COLO668 (cell line): ENCODE measurements around the gene FAM20B.

Source experiments
- DNase-seq: peaks from one replicate; lab custom pipeline; 2025; ENCODE audit not compliant: unreplicated experiment; lab: John Stamatoyannopoulos, UW

FAM20B gene

GRCh38 chr1:179047636-179047997, 21.9 kb downstream of the FAM20B start:
- no peak for DNase-seq

GRCh38 chr1:179048339-179049124, 22.8 kb downstream of the FAM20B start:
- DNase-seq = no peak

- DNase-seq = no peak
These were observed 27.1 kb downstream of the FAM20B start for GRCh38 chr1:179052776-179053175.

GRCh38 chr1:179053486-179053885, 27.8 kb downstream of the FAM20B start:
- DNase-seq = no peak

GRCh38 chr1:179055937-179056336, 30.2 kb downstream of the FAM20B start:
- no peak for DNase-seq

- DNase-seq = no peak
These were observed 33.1 kb downstream of the FAM20B start for GRCh38 chr1:179058487-179059483.

GRCh38 chr1:179061360-179062282, 35.9 kb downstream of the FAM20B start:
- DNase-seq = no peak

GRCh38 chr1:179066471-179066870, 40.8 kb downstream of the FAM20B start:
- no peak for DNase-seq

GRCh38 chr1:179077396-179077795, 51.7 kb downstream of the FAM20B start:
- no peak for DNase-seq

GRCh38 chr1:179079113-179079761, 53.5 kb downstream of the FAM20B start:
- peak; percentile 54 for DNase-seq

- peak; percentile 42 for DNase-seq
These were observed 55.4 kb downstream of the FAM20B start for GRCh38 chr1:179080866-179081686.

- DNase-seq = peak; percentile 96
These were observed 56.1 kb downstream of the FAM20B start, which contains the start of gene TOR3A for GRCh38 chr1:179081687-179082332. Gene TOR3A (plus strand): TSS chr1:179082070. CDS start chr1:179082129, 59 bp downstream.

GRCh38 chr1:179082333-179082998, 56.8 kb downstream of the FAM20B start:
- peak; percentile 71 for DNase-seq

GRCh38 chr1:179082999-179083335, 57.3 kb downstream of the FAM20B start:
- DNase-seq = no peak

GRCh38 chr1:179083533-179083932, 57.8 kb downstream of the FAM20B start:
- DNase-seq = no peak

- peak; percentile 10 for DNase-seq
These were observed 62.0 kb downstream of the FAM20B start for GRCh38 chr1:179087665-179088064.

- DNase-seq = no peak
These were observed 64.3 kb downstream of the FAM20B start for GRCh38 chr1:179089827-179090482.

GRCh38 chr1:179090522-179090921, 64.8 kb downstream of the FAM20B start:
- DNase-seq = no peak
